Measurements from ENCODE around the gene OPALIN.
A peak's percentile ranks its signal among the peaks of the same experiment; 100 is the strongest.

OPALIN gene

DNA sequence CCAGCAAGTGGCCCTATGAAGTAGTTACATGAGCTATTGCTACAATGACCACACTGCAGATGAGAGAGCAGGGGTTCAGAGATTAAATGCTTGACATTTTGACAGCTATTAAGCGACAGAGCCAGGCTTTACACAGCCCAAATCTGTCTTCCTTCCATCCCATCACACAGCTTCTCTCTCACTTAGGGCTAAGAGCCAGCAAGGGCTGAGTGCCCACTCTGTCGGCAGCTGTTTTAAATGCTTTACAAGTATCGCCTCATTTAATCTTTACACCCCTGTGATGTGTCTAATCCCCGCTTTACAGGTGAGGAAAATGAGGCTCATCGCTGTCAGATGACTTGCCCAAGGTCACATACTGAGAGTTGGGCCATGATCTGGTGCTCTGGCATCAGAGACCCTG lies 15.2 kb upstream of the OPALIN start:
- DNase-seq: no peak

DNA sequence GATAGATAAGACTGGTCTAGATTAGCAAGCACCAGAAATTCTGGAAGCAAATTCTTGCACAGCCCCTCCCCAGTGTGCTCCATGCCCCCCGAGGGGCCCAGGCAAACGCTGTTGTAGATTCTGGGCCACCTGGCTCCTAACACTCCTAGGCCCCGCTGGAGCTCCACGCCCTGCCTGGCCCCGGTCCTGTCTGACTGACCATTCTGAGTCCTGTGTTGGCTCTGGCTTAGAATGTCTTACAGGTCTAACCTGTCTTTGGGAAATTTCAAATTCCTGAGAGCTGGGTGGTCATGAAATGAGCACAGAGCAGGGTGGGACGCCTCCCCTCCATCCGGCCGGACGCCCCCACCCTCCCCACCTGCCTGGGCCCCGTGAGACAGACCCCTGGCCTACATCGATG lies 12.6 kb upstream of the OPALIN start:
- no peak for DNase-seq

DNA sequence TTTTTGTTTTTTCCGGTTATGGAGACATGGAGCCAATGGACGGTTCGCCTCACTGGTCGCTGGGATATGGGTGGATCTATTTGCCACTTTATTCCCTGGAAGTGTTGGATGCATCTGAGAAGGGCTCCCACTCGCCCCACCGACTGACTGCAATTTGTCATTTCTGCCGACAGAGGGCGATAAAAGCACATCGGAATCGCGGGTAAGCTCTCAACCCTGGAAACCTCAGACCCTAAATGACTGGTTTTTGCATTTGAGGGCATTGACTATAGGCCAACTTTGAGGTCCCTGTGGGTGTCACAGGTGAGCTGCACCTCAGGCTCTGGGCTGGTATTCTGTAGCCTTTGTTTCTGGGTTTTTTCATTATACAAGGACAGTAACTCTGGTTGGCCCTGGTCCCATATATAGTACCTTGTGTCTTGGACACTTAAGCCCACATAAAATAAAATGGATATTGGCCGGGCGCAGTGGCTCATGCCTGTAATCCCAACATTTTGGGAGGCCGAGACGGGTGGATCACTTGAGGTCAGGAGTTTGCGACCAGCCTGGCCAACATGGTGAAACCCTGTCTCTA lies 11.9 kb upstream of the OPALIN start:
- DNase-seq: peak; percentile 45 to 53

DNA sequence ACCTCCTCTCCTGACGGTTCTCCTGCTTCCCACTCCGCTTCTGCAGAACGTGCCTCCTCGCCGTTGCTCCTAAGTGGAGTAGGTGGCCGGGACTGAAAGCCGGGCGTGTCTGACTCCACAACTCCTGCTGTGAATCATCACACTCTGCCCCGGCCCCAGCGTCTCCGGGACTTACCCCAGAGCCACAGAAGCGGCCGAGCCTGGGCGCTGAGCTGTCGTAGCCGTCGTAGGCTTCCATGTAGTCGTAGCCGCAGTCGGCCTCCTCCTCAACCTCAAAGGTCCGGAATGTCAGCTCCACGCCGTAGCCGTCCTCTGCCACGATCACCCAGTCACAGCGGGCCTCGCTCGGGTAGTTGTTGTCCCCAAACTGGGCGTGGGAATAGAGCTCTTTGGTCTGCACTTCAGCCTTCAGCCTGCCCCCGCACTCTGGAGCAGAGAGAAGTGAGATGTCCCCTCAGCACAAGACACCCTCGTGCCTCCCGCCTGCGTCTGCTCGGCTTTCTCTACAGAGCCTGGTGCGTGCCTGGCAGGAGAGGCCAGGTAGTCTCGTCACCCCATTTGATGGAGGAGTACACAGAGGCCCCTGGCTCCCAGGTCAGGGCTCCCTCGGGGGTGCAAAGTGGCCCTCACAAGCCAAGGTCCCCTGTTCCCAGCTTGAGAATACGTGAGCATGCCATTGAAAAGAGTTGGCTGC lies 11.2 kb upstream of the OPALIN start:
- DNase-seq: no peak

DNA sequence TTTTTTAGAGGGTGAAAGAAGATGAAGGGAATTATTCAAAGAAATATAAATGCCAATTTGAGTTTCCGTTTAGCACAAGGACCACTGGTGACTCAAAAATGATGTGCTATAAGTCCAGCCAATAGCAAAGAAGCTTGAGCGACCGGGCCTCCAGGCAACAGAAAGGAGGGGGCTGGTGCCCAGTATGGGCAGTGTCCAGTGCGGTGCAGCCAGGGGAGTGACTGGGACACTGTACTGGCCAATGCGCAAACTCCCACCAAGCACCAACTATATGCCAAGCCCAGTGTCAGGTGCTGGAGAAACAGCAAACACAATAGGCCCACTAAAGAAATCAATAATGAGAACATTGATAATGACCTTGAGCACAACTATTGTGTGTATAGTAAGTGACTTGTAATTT lies 10.2 kb upstream of the OPALIN start:
- no peak for DNase-seq

DNA sequence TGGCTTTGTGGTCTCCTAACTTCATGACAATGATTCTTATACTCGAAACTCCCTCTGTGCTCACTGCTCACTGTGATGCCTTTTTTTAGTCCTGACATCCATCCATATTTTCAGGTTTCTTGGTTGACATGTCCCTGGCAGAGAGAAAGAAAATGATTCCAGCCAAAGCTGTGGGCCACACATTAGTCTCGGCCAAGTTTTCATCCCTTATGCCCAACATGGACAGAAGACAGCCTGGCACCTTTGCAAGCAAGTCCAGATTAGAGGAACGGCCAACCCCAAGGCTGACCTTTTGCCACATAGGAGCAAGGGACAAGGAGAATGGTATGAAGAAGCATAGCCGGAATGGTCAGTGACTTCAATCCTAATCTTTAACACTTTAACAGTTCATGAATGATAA lies 8.7 kb upstream of the OPALIN start:
- DNase-seq: no peak

DNA sequence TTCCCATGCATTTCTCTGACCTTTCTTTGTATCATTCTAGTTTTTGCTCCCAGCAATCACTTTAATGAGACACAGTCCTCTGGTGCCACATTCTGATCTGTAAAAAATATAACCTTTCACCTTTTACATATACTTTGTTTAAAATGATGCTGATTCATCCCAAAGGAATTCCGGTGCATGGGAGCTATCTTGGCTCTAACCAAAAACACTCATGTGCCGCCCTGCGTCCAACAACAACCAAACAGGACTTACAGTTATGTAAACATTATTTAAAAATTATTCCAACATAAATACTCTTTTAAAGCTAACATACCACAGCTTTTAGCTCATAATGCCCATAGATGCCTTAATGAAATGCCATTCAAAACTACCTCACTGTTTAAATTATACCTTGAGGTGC lies 7.7 kb upstream of the OPALIN start:
- no peak for DNase-seq

DNA sequence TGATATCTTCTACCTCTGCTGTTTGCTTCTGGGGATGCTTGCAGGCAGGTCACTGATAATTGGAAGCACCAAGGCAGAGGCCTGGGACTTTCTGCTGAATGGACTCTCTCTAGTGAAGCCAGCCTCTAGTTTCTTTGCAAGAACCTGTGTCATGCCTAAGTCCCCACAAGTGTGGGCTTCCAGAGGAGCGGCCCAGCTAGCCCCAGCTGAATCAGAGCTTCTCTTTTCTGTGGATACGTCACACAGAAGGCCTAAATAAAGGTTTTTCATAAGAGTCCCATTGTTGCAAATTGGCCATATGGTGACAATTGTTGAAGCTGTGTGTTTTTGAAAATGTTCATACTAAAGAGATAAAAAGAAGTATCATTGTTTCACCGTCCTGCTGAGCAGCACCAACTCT lies 6.8 kb upstream of the OPALIN start:
- DNase-seq: no peak

DNA sequence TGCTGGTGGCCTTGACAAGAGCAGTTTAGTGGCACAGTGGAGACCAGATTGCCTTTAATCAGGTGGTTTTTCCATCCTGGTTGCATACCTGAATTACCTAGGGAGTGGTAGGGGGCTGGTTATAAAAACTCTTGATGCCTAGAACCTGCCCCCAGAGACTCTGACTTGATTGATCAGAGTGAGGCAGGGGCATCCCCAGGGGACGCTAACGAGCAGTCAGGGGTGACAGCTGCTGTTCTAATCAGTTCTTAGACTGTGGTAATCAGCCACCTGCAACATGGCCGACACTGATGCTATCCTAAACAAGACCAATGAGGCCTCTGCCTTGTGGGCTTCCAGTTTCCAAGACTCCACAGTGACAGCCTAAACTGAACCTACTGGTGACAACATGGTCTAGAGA lies 2.0 kb upstream of the OPALIN start:
- no peak for DNase-seq

DNA sequence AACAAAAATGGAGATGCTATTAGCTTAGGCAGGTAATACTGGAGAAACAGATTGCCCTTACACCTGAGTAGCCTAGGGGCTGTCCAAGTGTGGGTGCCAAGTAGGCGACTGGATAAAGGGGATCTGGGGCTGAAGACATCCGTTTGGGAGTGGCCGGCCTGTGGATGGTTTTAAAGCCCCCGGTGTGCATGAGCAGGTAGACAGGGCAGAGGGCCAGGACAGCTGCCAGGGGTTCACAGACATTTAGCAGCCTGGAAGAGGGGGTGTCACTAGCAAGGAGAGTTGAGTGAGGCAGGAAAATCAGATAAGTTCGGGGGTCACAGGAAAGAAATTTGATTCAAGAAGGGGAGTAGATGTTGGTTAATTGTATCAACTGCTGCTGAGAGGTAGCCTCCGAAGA lies 1.5 kb upstream of the OPALIN start:
- no peak for DNase-seq

DNA sequence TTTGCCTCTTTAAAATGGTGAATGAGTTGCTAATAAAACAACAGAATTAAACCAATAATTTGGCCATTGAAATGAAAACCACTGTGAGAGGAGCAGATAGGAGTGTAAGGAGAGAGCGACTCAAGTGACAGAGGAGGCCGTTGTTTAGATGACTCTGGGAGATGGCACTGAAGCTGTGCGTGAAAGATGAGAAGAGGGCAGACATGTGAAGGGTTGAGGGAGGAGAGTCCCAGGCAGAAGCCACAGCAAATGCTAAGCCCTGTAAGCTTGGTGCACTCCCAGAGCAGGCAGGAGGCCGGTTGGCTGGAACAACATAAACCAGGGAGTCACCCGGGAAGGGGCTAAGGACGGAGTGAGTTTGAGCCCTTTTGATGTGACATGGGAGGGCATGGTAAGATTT lies 814 bp upstream of the OPALIN start:
- DNase-seq: no peak

DNA sequence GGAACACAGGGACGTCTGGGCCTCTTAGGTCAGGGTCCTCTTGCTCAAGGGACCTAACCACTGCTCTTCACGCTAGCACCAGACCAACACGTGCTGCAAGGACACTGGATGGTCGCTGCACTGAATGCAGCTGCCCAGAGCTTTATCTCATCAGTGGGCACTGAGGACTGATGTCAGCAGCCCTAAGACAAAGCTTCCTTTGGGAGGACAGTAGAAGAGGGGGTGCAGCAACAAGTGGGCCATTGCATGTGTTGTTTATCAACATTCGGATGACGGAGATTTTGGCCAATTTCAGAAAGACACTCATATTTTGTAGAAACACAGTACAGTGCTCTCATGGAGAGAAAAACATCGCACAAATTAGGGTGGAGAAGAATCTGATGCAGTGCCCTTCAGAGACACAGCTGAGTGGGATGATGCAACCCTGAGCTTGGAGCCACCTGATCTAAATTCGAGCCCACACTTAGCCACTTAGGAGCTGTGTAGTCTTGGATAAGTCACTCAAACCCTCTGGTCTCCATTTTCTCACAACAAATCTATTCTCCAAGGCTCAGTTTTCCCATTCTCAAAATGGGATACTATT lies 1.7 kb downstream of the OPALIN start:
- no peak for DNase-seq

DNA sequence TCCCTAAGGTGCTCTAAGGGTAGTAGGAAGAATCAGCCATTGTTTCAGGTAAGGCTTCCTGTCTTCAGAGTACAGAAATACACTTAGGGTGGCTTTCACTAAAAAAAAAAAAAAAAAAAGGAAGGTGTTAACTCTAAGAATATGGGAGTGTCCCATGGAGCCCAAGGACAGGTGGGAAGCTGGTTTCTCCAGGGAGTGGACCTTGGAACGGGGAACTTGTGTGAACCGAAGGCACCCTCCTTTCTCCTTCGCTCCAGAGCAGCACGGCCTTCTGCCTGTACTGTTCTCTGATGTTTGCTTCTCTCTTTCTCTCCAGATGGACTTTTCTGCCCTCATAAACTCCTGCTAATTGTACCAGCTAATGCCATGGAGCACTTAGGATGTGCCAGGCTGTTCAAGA lies 6.2 kb downstream of the OPALIN start:
- no peak for DNase-seq

DNA sequence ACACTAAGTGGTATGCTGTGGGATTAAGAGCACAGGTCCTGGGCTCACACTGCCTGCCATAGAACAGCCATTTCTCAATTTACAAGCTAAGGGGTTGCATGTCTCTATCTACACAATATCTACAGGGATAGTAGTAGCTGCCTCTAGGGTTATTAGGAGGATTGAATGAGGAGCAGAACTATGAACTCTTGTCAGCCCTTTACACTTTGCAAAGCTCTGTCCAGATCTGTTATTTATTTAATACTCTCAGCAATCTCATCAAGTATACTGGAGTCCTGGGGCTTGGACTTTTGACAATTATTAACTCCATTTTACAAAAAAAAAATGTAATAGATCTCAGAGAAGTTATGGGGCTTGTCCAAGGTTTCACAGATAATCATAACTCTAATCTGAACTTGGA lies 6.8 kb downstream of the OPALIN start:
- no peak for DNase-seq

DNA sequence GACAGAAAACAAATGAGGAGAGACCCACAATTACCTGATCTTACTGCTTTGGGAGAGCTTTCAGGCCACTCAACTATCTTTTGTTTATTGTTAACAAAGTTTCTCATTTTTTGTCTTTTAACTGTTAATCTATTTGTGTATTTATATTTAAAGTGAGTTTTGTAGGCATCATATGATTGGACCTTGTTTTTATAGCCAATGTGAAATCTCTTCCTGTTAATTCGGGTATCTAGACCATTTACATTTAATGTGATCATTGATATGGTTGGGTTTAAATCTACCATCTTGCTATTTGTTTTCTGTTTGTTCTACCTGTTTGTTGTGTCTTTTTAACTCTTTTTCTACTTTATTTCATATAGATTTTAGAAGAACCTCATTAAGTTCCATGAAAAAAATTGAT lies 12.5 kb downstream of the OPALIN start:
- DNase-seq: no peak

DNA sequence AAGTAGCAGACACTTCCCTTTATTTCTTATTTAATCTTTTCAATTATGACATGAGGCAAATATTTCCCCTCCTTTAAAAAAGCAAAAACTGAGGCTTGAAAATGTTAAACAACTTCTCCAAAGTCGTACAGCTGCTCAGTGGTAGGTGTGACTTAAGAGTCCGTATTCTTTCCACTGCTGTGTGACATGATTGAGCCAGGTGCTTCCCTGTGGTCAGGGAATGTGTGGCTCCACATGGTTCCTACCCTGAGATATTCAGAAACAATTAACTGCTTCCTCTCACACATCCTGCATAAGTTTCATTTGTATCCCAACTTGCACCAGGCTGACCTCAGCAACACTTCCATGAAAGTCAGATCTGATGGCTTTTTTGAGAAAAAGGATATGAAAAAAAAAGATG lies 13.6 kb downstream of the OPALIN start:
- no peak for DNase-seq

DNA sequence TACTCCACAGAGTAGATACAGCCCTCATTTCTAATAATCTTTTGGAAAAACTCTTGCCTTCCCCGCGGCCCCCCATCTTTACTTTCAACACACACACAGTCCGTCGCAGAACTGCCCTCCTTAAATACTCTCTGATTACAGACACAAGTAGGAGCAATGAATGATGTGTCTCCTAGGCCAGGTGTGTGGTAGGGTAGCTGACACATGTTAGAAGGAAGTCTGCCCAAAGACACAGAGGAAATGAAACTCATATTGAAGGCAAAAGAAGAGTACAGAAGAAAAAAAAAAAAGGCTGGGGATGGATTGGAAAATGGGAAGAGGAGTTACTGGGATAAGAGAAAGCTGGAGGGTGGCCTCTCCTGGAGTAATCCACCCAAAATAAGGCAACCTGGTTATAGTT lies 14.6 kb downstream of the OPALIN start:
- DNase-seq: no peak

DNA sequence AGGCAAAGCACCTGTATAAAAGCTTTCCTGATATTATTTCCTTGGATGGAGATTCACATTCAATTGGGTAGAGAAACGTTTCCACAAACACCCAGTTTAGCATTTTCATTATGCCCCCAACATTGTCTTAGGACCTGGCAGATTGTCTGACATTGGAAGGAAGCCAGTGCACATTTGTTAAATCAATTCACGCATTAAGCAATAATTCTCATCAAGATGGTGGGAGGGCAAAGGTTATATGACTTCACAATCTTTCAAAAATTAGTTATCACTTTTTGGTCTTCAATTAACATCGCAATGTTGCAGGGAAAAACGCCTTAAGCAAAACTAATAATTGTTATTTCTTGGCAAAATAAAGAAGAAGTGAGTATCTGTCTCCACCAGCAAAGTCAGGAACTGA lies 16.4 kb downstream of the OPALIN start:
- no peak for DNase-seq

DNA sequence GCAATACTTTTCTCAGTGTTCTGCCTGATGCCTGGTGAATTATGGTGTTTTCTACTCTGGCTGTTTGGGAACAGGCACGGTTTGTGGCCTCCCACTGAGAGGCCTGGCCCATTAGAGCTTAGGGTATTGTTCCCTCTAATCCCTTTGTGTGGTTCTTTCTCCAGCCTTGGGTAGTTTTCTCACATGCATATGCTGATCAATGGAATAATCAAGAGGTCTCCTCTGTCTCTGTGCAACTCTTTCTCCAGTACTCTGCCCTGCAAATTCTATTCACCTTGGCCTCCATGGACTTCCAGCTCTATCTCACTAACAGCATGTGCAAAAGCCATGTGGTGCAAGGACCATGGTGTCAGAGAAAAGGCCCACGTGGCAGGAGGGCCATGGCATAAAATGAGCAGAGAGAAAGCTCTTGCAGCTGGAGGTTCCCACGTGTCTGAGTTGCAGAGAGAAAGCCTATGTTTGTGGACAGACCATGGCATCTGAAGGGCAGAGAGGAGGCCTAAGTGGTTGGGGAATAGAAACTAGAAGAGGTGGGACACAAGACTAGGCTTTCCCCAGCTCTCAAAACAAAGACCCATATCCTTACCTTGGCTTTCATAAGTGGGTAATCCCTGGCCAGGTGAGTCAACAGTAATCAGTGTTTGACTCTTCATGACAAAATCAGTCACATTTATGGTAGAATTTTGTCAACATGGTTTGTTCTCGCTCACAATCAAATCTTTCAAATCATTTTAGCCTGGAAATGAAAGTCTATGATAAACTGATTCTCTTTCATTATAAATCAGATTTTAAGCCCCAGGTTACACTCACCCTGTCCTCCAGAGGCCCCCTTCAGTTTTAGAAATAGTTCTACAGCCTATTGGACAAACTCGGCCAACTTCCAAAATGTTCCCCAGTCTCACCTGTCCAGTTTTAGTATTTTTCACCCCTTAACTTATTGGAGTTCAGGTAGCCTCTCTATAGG lies 17.3 kb downstream of the OPALIN start:
- no peak for DNase-seq

DNA sequence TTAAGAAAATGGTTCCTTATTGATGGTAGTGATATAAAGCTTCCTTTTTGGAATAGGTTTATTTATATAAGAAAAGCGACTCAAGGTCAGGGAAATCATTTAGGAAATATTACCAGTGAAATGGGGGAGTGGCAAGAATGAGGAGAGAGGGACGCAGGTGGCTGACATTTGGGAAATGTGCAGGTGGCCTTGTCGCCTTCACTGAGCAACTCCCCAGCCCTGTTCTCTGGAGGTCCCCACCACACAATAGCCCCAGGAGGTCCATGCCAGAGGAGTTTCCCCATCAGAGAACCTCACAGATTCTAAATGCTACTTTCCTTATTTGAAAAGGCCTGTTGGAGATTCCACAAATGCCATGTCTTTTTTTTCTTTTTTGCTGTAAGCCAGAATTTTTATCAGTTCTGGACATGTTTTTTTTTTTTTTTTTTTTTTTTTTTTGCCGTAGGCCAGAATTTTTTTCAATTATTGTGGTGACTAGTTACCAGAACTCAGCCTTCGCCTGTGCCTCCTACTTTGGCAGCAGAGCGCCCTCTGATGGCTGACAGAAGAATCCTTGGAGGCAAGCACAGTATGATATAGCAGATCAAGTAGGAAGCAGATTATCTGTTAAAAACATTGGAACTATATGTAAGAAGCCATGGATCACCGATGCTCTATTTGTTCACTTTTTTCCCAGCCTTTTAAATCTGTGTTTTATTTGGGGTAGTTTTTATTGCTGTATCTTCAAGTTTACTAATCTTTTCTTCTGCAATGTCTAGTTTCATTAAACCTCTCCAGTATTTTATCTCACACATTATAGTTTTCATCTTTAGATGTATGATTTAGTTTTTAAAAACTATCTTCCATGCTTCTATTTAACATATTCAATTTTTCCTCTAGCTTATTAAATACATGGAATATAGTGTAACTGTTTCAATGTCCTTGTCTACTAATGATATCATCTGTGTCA lies 18.6 kb downstream of the OPALIN start:
- DNase-seq: peak; percentile 52 to 64

DNA sequence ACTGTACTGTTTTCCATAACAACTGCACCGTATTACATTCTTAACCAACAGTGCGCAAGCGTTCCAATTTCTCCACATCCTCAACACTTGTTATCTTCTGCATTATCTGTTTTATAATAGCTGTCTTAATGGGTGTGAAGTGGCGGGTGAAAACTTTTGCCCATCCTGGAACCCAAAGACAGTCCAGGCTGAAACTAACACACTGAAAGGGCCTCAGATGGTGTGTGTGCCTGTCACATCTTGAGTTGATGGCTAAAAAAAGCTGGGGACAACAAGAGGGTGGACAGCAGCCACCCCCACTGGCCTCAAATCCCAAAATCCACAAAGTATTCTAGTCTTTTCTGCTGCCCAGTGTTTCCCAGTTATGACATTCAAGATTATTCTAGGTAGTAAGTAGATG lies 19.4 kb downstream of the OPALIN start:
- no peak for DNase-seq

DNA sequence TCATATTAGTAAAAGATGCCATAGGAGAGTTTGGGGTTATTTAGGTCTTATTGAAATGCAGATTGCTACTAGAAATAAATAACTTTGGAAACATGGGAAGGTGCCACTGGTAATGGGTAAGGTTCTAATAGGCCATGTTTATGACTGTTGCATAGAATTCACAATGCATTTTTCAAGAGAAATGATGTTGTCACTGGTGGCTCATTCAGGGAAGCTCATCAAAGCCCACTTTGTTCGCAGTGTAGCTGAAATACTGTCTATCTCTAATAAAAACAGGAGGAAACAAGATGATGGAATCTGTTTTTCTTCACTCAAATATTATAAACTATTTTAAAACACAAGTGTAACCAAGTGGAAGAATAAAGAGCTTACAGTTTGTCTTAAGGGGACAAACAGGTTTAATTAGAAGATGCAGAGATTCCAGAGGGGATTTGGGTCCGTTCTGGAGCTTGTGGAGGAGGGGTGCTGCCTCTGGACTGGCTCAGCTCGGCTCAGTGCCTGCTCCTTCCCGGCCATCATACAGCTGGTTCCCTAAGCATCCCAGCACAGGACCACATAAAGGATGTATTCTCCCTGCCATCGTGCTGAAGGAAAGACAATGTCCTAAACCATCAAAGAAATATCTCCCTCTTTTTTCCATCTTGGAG lies 20.4 kb downstream of the OPALIN start:
- DNase-seq: no peak

Data from CD4-positive, alpha-beta T cell treated with Interleukin-4 for 1 hour (primary cell).